GM19328 (cell line): ENCODE data around the gene PGM5.

Experiments used
- ATAC-seq: cut with Tn5 transposase; IDR thresholded peaks from one replicate; pipeline ENCODE4 v1.9.1; 2021; ENCODE audit warnings: mild to moderate bottlenecking, moderate library complexity; ENCODE audit not compliant: unreplicated experiment

The PGM5 gene

DNA sequence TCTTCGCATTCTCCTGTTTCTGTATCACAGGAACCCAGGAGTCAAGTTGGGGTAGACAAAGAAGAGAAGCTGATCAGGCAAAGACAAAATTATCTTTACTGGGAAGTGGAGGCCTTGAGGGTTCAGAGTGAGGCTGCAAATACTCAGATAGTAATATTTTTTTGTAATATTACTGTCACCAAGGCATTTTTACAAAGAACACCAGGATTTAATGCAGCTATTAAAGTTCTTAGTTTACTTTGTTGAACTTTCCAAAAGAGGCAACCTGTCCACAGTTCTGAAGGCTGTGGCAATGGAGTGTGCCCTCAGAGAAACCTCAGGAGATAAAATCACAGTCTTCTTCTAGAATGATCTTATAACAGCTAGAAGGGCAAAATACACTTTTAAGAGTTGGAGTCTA lies 74.9 kb downstream of the PGM5 start:
- no peak for ATAC-seq

DNA sequence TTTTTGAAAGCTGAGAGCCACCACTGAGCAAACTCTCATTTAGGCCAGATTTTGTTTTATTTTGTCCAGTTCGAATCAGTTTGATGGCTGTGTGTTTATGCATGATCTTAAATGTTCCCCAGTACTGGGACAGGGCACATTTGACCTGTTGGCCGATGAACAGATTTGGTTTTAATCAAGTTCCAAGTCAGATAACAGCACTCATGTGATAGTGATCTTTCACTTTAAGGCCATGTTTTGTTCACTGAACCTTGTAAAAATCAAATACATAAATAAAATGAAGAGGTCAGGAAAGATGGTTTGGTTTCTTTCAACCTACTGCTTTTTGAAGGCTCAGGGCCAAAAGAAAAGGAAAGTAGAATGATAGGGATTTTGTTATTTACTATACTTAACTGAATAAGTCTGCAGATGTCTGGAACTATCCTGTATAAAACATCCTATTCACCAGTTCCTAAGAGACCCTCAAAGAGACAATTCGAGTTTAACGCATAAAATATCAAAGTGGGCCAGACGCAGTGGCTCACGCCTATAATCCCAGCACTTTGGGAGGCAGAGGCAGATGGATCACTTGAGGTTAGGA lies 77.2 kb downstream of the PGM5 start:
- ATAC-seq: no peak

- no peak for ATAC-seq
Measured at GRCh38 chr9:68437785-68438184, 81.4 kb downstream of the PGM5 start.

DNA sequence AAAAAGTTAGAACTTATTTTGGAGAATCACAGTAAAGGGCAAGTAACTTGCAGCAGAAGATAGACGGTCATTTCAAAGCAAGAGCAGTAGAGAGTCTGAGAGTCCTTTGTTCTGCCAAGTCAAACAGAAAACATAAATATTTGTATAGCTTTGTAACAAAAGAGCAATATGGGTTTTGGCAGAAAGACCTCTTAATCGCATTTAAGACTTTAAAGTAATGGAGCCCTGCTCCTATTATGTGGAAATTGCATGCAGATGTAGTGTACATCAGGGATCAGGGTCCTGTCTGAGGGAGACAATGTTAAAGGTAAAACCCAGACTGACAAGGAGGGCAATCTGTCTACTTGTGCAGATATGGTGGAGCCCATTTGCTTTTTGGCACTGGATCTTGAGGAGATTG lies 87.2 kb downstream of the PGM5 start:
- no peak for ATAC-seq

- no peak for ATAC-seq
Measured at GRCh38 chr9:68446836-68447235, 90.4 kb downstream of the PGM5 start.

- ATAC-seq: no peak
Measured at GRCh38 chr9:68447611-68448010, 91.2 kb downstream of the PGM5 start.

- ATAC-seq: no peak
Measured at GRCh38 chr9:68454579-68455334, 98.3 kb downstream of the PGM5 start.

GRCh38 chr9:68455451-68455850 lies 99.0 kb downstream of the PGM5 start:
- no peak for ATAC-seq

DNA sequence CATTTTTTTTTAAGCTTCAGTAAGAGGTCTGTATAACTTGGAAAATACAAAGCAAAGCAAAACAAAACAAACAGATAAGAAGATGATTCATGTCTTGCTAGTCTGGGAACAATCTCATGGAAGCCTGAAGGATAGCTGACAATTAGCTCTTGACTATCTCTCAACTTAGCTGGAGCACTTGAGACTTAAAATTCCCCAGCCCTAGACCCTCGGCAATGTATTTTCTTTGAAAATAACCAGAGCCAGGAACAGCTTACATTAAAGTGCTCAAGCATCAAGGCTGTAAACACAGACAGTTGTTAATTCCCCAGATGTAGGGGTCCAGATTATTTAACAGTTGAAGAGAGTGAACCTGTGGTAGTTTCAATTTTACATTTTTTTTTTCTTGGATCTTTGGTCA lies 101.4 kb downstream of the PGM5 start:
- no peak for ATAC-seq

- no peak for ATAC-seq
Measured at GRCh38 chr9:68458918-68459317, 102.5 kb downstream of the PGM5 start.

DNA sequence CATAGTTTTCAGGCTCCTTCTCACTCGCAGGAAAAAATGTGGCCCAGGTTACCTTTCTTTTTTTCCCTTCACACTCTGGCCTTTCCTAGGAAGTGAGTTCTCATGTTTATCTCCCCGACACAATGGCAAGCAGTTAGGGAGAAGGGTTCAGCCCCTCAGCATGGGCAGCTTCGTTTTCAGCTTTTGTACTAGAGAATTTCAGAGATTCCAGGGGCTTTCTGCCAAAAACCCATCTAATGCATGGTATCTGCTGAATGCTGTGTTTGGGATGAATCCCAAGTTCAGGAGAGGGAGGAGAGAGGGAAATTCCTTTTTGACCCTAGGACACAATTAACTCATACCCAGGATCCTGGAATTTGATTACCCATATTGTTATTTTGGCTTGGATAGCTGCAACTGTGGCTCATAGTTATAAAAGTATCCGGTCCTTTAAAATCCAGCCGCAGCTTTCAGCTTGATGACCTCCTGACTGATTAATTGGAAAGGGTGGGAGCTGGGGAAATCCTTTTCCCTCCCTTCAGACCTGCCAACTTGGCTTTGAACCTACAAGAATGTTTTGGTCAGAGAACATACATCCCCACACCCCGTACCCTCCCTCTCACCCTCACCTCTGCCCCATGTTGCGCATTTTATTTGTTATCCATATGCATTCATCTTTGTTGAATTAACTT lies 105.8 kb downstream of the PGM5 start:
- no peak for ATAC-seq

- no peak for ATAC-seq
Measured at GRCh38 chr9:68470067-68470466, 113.7 kb downstream of the PGM5 start.

DNA sequence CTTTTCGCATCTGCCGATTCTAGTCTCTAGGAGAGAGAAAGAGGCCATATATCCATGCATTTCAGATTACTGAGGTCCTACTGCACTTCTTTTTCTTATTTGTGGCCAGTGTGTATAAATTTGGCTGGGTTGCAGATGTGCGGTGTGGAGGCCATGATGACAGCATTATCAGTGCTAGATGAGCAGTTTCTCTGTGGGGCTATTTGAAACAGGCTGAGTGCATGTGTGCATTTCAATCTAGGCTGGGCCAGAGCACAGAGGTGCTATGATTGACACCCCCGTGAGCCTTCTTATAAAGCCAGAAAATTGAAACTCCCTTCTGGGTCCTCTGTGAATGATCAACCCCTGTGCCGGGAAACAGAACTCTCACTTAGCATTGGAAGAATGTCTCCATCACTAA lies 114.2 kb downstream of the PGM5 start:
- no peak for ATAC-seq

DNA sequence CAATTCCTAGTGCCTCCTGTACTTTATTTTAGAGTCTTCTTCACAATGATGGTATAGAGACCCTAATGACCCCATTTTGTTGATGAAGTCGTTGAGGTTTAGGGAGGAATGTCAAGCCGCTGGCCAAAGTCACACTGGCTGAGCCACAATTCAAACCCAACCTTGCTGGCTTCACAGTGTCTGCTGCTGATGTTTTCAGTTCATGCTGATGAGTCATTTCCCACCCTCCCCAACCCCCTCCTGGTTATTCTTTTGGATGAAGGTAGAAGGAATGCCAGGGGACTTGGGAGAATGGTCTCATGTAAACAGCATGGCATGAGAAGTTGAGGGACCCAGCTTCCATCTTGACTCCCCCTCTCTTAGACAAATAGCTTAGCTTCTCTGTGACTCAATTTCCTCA lies 115.7 kb downstream of the PGM5 start:
- no peak for ATAC-seq

GRCh38 chr9:68473790-68474189 lies 117.4 kb downstream of the PGM5 start:
- no peak for ATAC-seq

DNA sequence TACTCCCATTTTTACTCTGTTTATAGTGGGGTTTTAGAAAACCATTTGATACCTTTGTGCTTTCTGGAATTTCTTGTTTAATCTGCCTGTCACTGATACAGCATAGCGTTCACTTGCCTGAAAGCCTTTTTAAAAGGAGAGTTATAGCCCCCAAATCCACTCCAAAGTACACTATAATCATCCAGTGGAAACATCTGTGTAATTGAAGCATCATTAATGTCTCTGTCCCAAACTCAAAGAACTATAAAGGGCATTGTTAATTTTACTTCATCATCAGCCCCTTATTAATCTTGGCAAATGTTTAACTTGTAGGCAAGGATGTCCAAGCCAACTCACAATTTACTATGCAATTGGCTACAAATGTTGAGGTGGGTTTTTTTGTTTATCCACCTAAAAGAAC lies 120.0 kb downstream of the PGM5 start:
- no peak for ATAC-seq

DNA sequence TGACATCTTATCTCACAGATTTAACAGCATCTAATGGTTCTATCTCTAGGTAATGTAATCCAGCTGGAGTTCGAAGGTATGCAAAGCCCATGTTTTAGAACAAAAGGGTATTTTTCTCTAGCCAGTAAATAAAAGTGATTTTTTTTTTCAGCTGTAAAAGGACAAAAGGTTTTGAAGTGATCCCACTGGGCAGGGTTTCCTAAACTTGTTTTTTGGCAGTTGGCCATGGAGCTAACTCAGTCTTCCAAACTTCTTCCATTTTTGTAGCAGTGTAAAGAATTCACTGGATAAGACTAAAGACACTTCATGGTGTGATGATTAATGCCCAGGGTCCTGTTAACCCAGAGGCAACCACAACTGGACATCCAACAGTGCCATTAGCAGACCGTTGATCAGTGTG lies 120.4 kb downstream of the PGM5 start:
- ATAC-seq: no peak

- no peak for ATAC-seq
Measured at GRCh38 chr9:68480807-68481206, 124.4 kb downstream of the PGM5 start.

GRCh38 chr9:68482548-68482947 lies 126.1 kb downstream of the PGM5 start:
- ATAC-seq: no peak

GRCh38 chr9:68488126-68488525 lies 131.7 kb downstream of the PGM5 start:
- no peak for ATAC-seq

DNA sequence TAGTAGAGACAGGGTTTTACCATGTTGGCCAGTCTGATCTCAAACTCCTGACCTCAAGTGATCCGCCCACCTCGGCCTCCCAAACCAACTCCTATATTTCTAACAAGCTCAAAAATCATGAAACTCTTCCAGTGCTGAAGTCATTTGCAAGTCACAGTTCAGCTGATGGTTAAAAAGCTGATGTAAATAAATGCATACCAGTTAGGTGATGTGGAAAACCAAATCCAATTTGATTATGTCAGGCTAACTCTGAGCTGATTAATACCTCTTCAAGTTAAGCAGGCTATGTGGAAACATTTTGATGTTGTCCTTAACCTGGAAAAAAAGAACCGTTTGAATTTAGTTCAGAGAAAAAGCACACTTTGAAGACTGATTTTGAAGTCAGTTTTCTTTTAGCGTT lies 133.2 kb downstream of the PGM5 start:
- ATAC-seq: no peak

- no peak for ATAC-seq
Measured at GRCh38 chr9:68492806-68493205, 136.4 kb downstream of the PGM5 start.
